GM12878 (cell line): ENCODE data around the gene SLC35E3. TPM values are rescaled to one million over a fixed set of nuclear protein-coding genes. Genes with fewer than 3 reads are reported as not detected.
A peak's percentile ranks its signal among the peaks of the same experiment; 100 is the strongest.

Experiments
- CHD2 ChIP-seq: IDR thresholded peaks from 2 replicates; pipeline ENCODE4 v1.6.1; 2011; ENCODE audit warnings: low read depth, low read length, improper control_type of control experiment, borderline replicate concordance
- CHD4 ChIP-seq: fragments of 200-600 bp; sonication (generic); IDR thresholded peaks from 2 replicates; pipeline ENCODE4 v1.6.1; 2016; ENCODE audit warnings: mild to moderate bottlenecking
- MXI1 ChIP-seq: fragments of 150-350 bp; IDR thresholded peaks from 2 replicates; pipeline ENCODE4 v1.6.1; 2011; ENCODE audit warnings: low read depth, mild to moderate bottlenecking, inconsistent platforms, low read length, improper control_type of control experiment
- PML ChIP-seq: IDR thresholded peaks from 2 replicates; pipeline ENCODE4 v1.6.1; 2012; ENCODE audit warnings: low read length, inconsistent platforms
- POLR2AphosphoS5 ChIP-seq: IDR thresholded peaks from 2 replicates; pipeline ENCODE4 v1.6.1; 2011; ENCODE audit warnings: mild to moderate bottlenecking, low read length, inconsistent platforms
- SIX5 ChIP-seq: IDR thresholded peaks from 2 replicates; pipeline ENCODE4 v1.6.1; 2011; ENCODE audit warnings: mild to moderate bottlenecking, low read depth, low read length, moderate library complexity; ENCODE audit not compliant: severe bottlenecking
- SMARCA5 ChIP-seq: fragments of 450-650 bp; IDR thresholded peaks from 2 replicates; pipeline ENCODE4 v1.6.1; 2017; ENCODE audit warnings: mild to moderate bottlenecking
- SRF ChIP-seq, 2 experiments: IDR thresholded peaks; 2 replicates each; pipeline ENCODE4 v1.6.1; 2011; ENCODE audit warnings: low read depth in 2 of 2, low read length in 2 of 2, mild to moderate bottlenecking in 1 of 2, moderate library complexity in 1 of 2
- TCF12 ChIP-seq: IDR thresholded peaks from 2 replicates; pipeline ENCODE4 v1.6.1; 2011; ENCODE audit warnings: low read depth, mild to moderate bottlenecking, low read length
- YY1 ChIP-seq: IDR thresholded peaks from 2 replicates; pipeline ENCODE4 v1.6.1; 2011; ENCODE audit warnings: low read depth, mild to moderate bottlenecking, low read length
- ZBTB40 ChIP-seq: fragments of 450-650 bp; IDR thresholded peaks from 2 replicates; pipeline ENCODE4 v1.6.1; 2016; ENCODE audit warnings: mild to moderate bottlenecking, moderate library complexity, borderline replicate concordance
- ZZZ3 ChIP-seq: IDR thresholded peaks from 2 replicates; pipeline ENCODE4 v1.6.1; 2011; ENCODE audit warnings: low read depth; ENCODE audit not compliant: control insufficient read depth, insufficient read length
- polyA plus RNA-seq, 11 experiments: library from polyadenylated mRNA; depleted of rRNA in 4 of 11; unstranded in 6 of 11; stranded (reverse) in 5 of 11; fragments of >200 nt; fragmentation: Nextera tagmentation in 4 of 11; fragmentation: Illumina TruSeq in 1 of 11; extraction: Ambion mirVana in 4 of 11; extraction: Trizol in 1 of 11; gene quantifications; 1 replicate in 1 of 11; 2 replicates in 10 of 11; pipeline versions ENCODE4 v1.2.1 to v1.2.3, GENCODE V29; 2011 to 2016; ENCODE audit warnings: inconsistent platforms in 2 of 11, missing spikeins in 2 of 11, low read depth in 1 of 11
- total RNA-seq, 4 experiments: library from RNA; depleted of rRNA in 3 of 4; stranded (reverse); fragments of >200 nt in 3 of 4; fragmentation: Illumina TruSeq in 1 of 4; extraction: Trizol in 1 of 4; gene quantifications; 2 replicates each; pipeline versions ENCODE4 v1.2.1 to v1.2.3, GENCODE V29; 2013 to 2021
- TF ChIP-seq, protein P1 (sequence below): fragments of 450-650 bp; IDR thresholded peaks from 2 replicates; pipeline ENCODE4 v1.6.1; 2017; ENCODE audit warnings: mild to moderate bottlenecking, low read depth, inconsistent platforms; ENCODE audit not compliant: poor library complexity, severe bottlenecking

Gene SLC35E3
- total and polyA plus RNA-seq, 10 of the 15 experiments (the other 5 are each of a cell fraction or from before 2014, with no cell fraction given), result 3.6 to 19.8 (median 6.1) TPM

GRCh38 chr12:68745904-68746571 lies at the start of gene SLC35E3 (continued):
- TF ChIP-seq SMARCA5 (peak; percentile 40; the same call in 1 of the 2 replicates), SRF (IDR thresholded peaks at IDR 0.05; ENCODE audit: low read depth in 2 of 2, low read length in 2 of 2) (0 out of 4 replicates have a peak, but pooled peaks of 1 of the 2 experiments have one; percentile 15), CHD2 (peak; percentile 36; the same call in 1 of the 2 replicates), POLR2AphosphoS5 (peak; percentile 90), YY1 (peak; percentile 70), TCF12 (peak; percentile 50; the same call in 1 of the 2 replicates), ZZZ3 (no peak), SIX5 (peak; percentile 72), ZBTB40 (peak; percentile 72; the same call in 1 of the 2 replicates), MXI1 (peak; percentile 86), CHD4 (no peak), PML (peak; percentile 75; the same call in 1 of the 2 replicates)
- TF ChIP-seq, protein P1, sequence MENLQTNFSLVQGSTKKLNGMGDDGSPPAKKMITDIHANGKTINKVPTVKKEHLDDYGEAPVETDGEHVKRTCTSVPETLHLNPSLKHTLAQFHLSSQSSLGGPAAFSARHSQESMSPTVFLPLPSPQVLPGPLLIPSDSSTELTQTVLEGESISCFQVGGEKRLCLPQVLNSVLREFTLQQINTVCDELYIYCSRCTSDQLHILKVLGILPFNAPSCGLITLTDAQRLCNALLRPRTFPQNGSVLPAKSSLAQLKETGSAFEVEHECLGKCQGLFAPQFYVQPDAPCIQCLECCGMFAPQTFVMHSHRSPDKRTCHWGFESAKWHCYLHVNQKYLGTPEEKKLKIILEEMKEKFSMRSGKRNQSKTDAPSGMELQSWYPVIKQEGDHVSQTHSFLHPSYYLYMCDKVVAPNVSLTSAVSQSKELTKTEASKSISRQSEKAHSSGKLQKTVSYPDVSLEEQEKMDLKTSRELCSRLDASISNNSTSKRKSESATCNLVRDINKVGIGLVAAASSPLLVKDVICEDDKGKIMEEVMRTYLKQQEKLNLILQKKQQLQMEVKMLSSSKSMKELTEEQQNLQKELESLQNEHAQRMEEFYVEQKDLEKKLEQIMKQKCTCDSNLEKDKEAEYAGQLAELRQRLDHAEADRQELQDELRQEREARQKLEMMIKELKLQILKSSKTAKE, result no peak
